Activated naive CD4-positive, alpha-beta T cell treated with anti-CD3 and anti-CD28 coated beads, Interleukin-2, amount 10 ng/mL, durations not matched to agents 7 days and 5 days (primary cell): ENCODE results near the gene ZNF862.

Source experiments
- CTCF ChIA-PET: fragments of 350-600 bp; sonication (Branson Sonifier 250); formaldehyde crosslinking; loops from one replicate; lab custom pipeline; 2021; ENCODE audit warnings: antibody characterized with exemption; lab: Charles Lee
- DNase-seq: peaks from one replicate; pipeline ENCODE4 v3.0.0-alpha.2; 2020
- H3K27ac Mint-ChIP-seq: one replicate; pipeline ENCODE4 v1.8.0; 2021; ENCODE audit warnings: mild to moderate bottlenecking, moderate library complexity, mixed read lengths
- H3K27me3 Mint-ChIP-seq: one replicate; pipeline ENCODE4 v1.8.0; 2021; ENCODE audit warnings: mild to moderate bottlenecking, mixed read lengths
- H3K36me3 Mint-ChIP-seq: one replicate; pipeline ENCODE4 v1.8.0; 2021; ENCODE audit warnings: mixed read lengths
- H3K4me1 Mint-ChIP-seq: one replicate; pipeline ENCODE4 v1.8.0; 2021; ENCODE audit warnings: mixed read lengths
- H3K4me3 Mint-ChIP-seq: one replicate; pipeline ENCODE4 v1.8.0; 2021; ENCODE audit warnings: mild to moderate bottlenecking, moderate library complexity, mixed read lengths
- H3K9me3 Mint-ChIP-seq: one replicate; pipeline ENCODE4 v1.8.0; 2021; ENCODE audit warnings: mixed read lengths

ZNF862 gene

GRCh38 chr7:149815661-149816266 lies 22.4 kb upstream of the ZNF862 start:
- H3K9me3 Mint-ChIP-seq = no peaks in the 10 kb centered on the region
- CTCF ChIA-PET = no interaction called here
- no peaks in the 10 kb centered on the region for H3K36me3 Mint-ChIP-seq
- no peak overlapping the region for H3K27ac Mint-ChIP-seq
- DNase-seq = no peak
- no peaks in the 10 kb centered on the region for H3K27me3 Mint-ChIP-seq
- no peak overlapping the region for H3K4me3 Mint-ChIP-seq
- H3K4me1 Mint-ChIP-seq = no peaks in the 10 kb centered on the region

- no peaks in the 10 kb centered on the region for H3K9me3 Mint-ChIP-seq
- no peaks in the 10 kb centered on the region for H3K36me3 Mint-ChIP-seq
- no peak overlapping the region for H3K27ac Mint-ChIP-seq
- no peaks in the 10 kb centered on the region for H3K27me3 Mint-ChIP-seq
- CTCF ChIA-PET = no interaction called here
- H3K4me1 Mint-ChIP-seq = no peaks in the 10 kb centered on the region
- DNase-seq = no peak
- H3K4me3 Mint-ChIP-seq = no peak overlapping the region
Measured at GRCh38 chr7:149816267-149816751, 21.9 kb upstream of the ZNF862 start.

- no peak overlapping the region for H3K27ac Mint-ChIP-seq
Measured at GRCh38 chr7:149816794-149817193, 21.4 kb upstream of the ZNF862 start.

GRCh38 chr7:149817301-149817771 lies 20.8 kb upstream of the ZNF862 start:
- Mint-ChIP-seq H3K36me3 (no peaks in the 10 kb centered on the region), H3K27me3 (no peaks in the 10 kb centered on the region), H3K9me3 (no peaks in the 10 kb centered on the region), H3K4me1 (no peaks in the 10 kb centered on the region), H3K27ac (no peak overlapping the region), H3K4me3 (no peak overlapping the region)
- DNase-seq = no peak
- CTCF ChIA-PET = no interaction called here

More at GRCh38 chr7:149816794-149817193, 21.4 kb upstream of the ZNF862 start:
- H3K4me1 Mint-ChIP-seq = no peaks in the 10 kb centered on the region
- no peak overlapping the region for H3K4me3 Mint-ChIP-seq
- no peaks in the 10 kb centered on the region for H3K27me3 Mint-ChIP-seq
- CTCF ChIA-PET = no interaction called here
- no peaks in the 10 kb centered on the region for H3K36me3 Mint-ChIP-seq
- H3K9me3 Mint-ChIP-seq = no peaks in the 10 kb centered on the region
- no peak for DNase-seq

GRCh38 chr7:149817836-149818535 lies 20.2 kb upstream of the ZNF862 start:
- CTCF ChIA-PET = no interaction called here
- Mint-ChIP-seq H3K4me1 (no peaks in the 10 kb centered on the region), H3K27me3 (no peaks in the 10 kb centered on the region), H3K9me3 (no peaks in the 10 kb centered on the region), H3K36me3 (no peaks in the 10 kb centered on the region), H3K4me3 (no peak overlapping the region), H3K27ac (no peak overlapping the region)
- no peak for DNase-seq

GRCh38 chr7:149818536-149818840 lies 19.7 kb upstream of the ZNF862 start:
- H3K4me1 Mint-ChIP-seq = no peaks in the 10 kb centered on the region
- CTCF ChIA-PET = interaction anchor here (1.9 kb wide), 1 partner anchor 10 kb away, joined by 4 read pairs; no protein-coding TSS in a partner anchor
- H3K9me3 Mint-ChIP-seq = no peaks in the 10 kb centered on the region
- H3K27ac Mint-ChIP-seq = no peak overlapping the region
- H3K36me3 Mint-ChIP-seq = no peaks in the 10 kb centered on the region
- no peak overlapping the region for H3K4me3 Mint-ChIP-seq
- no peaks in the 10 kb centered on the region for H3K27me3 Mint-ChIP-seq
- DNase-seq = no peak

- H3K4me3 Mint-ChIP-seq = no peak overlapping the region
- no peaks in the 10 kb centered on the region for H3K36me3 Mint-ChIP-seq
- H3K27me3 Mint-ChIP-seq = no peaks in the 10 kb centered on the region
- H3K4me1 Mint-ChIP-seq = no peaks in the 10 kb centered on the region
- H3K9me3 Mint-ChIP-seq = no peaks in the 10 kb centered on the region
- DNase-seq = no peak
- no peak overlapping the region for H3K27ac Mint-ChIP-seq
- CTCF ChIA-PET = interaction anchor here (1.9 kb wide), 1 partner anchor 11 kb away, joined by 4 read pairs; no protein-coding TSS in a partner anchor
Measured at GRCh38 chr7:149819141-149819960, 18.8 kb upstream of the ZNF862 start.

GRCh38 chr7:149819961-149820340 lies 18.2 kb upstream of the ZNF862 start:
- CTCF ChIA-PET = interaction anchor here (1.9 kb wide), 1 partner anchor 11 kb away, joined by 4 read pairs; no protein-coding TSS in a partner anchor
- Mint-ChIP-seq H3K9me3 (no peaks in the 10 kb centered on the region), H3K4me1 (no peaks in the 10 kb centered on the region), H3K27ac (no peak overlapping the region), H3K4me3 (no peak overlapping the region), H3K27me3 (no peaks in the 10 kb centered on the region), H3K36me3 (no peaks in the 10 kb centered on the region)
- no peak for DNase-seq

- no peak overlapping the region for H3K4me3 Mint-ChIP-seq
- H3K27ac Mint-ChIP-seq = no peak overlapping the region
- no peak for DNase-seq
- CTCF ChIA-PET = no interaction called here
- no peaks in the 10 kb centered on the region for H3K36me3 Mint-ChIP-seq
- no peaks in the 10 kb centered on the region for H3K27me3 Mint-ChIP-seq
- H3K4me1 Mint-ChIP-seq = no peaks in the 10 kb centered on the region
- H3K9me3 Mint-ChIP-seq = no peaks in the 10 kb centered on the region
Measured at GRCh38 chr7:149820622-149821190, 17.5 kb upstream of the ZNF862 start.

GRCh38 chr7:149821191-149822148 lies 16.7 kb upstream of the ZNF862 start:
- no peak overlapping the region for H3K4me3 Mint-ChIP-seq
- H3K27me3 Mint-ChIP-seq = no peaks in the 10 kb centered on the region
- H3K27ac Mint-ChIP-seq = no peak overlapping the region

GRCh38 chr7:149822353-149822943 lies 15.7 kb upstream of the ZNF862 start:
- no peaks in the 10 kb centered on the region for H3K4me1 Mint-ChIP-seq
- H3K27me3 Mint-ChIP-seq = peaks cover 7% of the 10 kb centered on the region
- no peak overlapping the region for H3K27ac Mint-ChIP-seq
- CTCF ChIA-PET = interaction anchor here (1.1 kb wide), 1 partner anchor 16 kb away, joined by 3 read pairs; no protein-coding TSS in a partner anchor
- no peaks in the 10 kb centered on the region for H3K9me3 Mint-ChIP-seq
- H3K36me3 Mint-ChIP-seq = no peaks in the 10 kb centered on the region
- no peak for DNase-seq
- no peak overlapping the region for H3K4me3 Mint-ChIP-seq

More at GRCh38 chr7:149821191-149822148, 16.7 kb upstream of the ZNF862 start:
- H3K36me3 Mint-ChIP-seq = no peaks in the 10 kb centered on the region
- CTCF ChIA-PET = no interaction called here
- H3K9me3 Mint-ChIP-seq = no peaks in the 10 kb centered on the region
- DNase-seq = no peak
- H3K4me1 Mint-ChIP-seq = no peaks in the 10 kb centered on the region

- no peaks in the 10 kb centered on the region for H3K4me1 Mint-ChIP-seq
- DNase-seq = no peak
- peaks cover 15% of the 10 kb centered on the region for H3K27me3 Mint-ChIP-seq
- H3K36me3 Mint-ChIP-seq = no peaks in the 10 kb centered on the region
- H3K4me3 Mint-ChIP-seq = no peak overlapping the region
- no peak overlapping the region for H3K27ac Mint-ChIP-seq
- no peaks in the 10 kb centered on the region for H3K9me3 Mint-ChIP-seq
- CTCF ChIA-PET = interaction anchor here (1.1 kb wide), 1 partner anchor 16 kb away, joined by 3 read pairs; no protein-coding TSS in a partner anchor
Measured at GRCh38 chr7:149823191-149823630, 15.0 kb upstream of the ZNF862 start.
